Smooth muscle cell (in vitro differentiated cells): Measurements from ENCODE around the gene TMEM151B. TPM values are rescaled to one million over a fixed set of nuclear protein-coding genes. Genes with fewer than 3 reads are reported as not detected.

Experiments
- DNase-seq: peaks from one replicate; lab custom pipeline; 2025; ENCODE audit not compliant: unreplicated experiment; lab: John Stamatoyannopoulos, UW
- H2AFZ ChIP-seq: fragments of 200-600 bp; sonication (generic); 2 replicates; pipeline ENCODE4 v1.6.0; 2016; ENCODE audit warnings: antibody characterized with exemption, low read depth, mild to moderate bottlenecking
- H3F3A ChIP-seq: fragments of 200-600 bp; sonication (generic); 2 replicates; pipeline ENCODE4 v1.6.0; 2017; ENCODE audit warnings: antibody characterized with exemption, low read depth
- H3K27ac ChIP-seq: fragments of 200-600 bp; sonication (generic); 2 replicates; pipeline ENCODE4 v1.5.1; 2016; ENCODE audit warnings: low read depth, mild to moderate bottlenecking
- H3K27me3 ChIP-seq: fragments of 200-600 bp; sonication (generic); 2 replicates; pipeline ENCODE4 v1.6.1; 2016; ENCODE audit warnings: low read depth, mild to moderate bottlenecking
- H3K36me3 ChIP-seq: fragments of 200-600 bp; sonication (generic); 2 replicates; pipeline ENCODE4 v1.5.1; 2016; ENCODE audit warnings: low read depth
- H3K4me1 ChIP-seq: fragments of 200-600 bp; sonication (generic); 2 replicates; pipeline ENCODE4 v1.5.1; 2016; ENCODE audit warnings: low read depth
- H3K4me2 ChIP-seq: fragments of 200-600 bp; sonication (generic); 2 replicates; pipeline ENCODE4 v1.6.0; 2016; ENCODE audit warnings: mild to moderate bottlenecking
- H3K4me3 ChIP-seq: fragments of 200-600 bp; sonication (generic); 2 replicates; pipeline ENCODE4 v1.5.1; 2016; ENCODE audit warnings: mild to moderate bottlenecking
- H3K79me2 ChIP-seq: fragments of 200-600 bp; sonication (generic); 2 replicates; pipeline ENCODE4 v1.6.0; 2016; ENCODE audit warnings: low read depth, mild to moderate bottlenecking
- H3K9ac ChIP-seq: fragments of 200-600 bp; sonication (generic); 2 replicates; pipeline ENCODE4 v1.6.0; 2016; ENCODE audit warnings: low read depth
- H3K9me3 ChIP-seq: fragments of 200-600 bp; sonication (generic); replicated peaks from 2 replicates; pipeline ENCODE4 v1.5.1; 2016; ENCODE audit warnings: low read depth
- H4K20me1 ChIP-seq: fragments of 200-600 bp; sonication (generic); 2 replicates; pipeline ENCODE4 v1.6.0; 2016; ENCODE audit warnings: low read depth
- WGBS: methylation state at CpG from one replicate; pipeline ENCODE4 v1.1.7; 2016; ENCODE audit warnings: low lambda C conversion rate; 5-methylcytosine and 5-hydroxymethylcytosine counted together
- polyA plus RNA-seq: library from polyadenylated mRNA; unstranded; fragments of >200 nt; fragmentation: Nextera tagmentation; extraction: Ambion mirVana; gene quantifications from 2 replicates; pipeline ENCODE4 v1.2.1, GENCODE V29; 2016
- total RNA-seq: library from RNA; depleted of rRNA; stranded (reverse); fragments of >200 nt; gene quantifications from 2 replicates; pipeline ENCODE4 v1.2.3, GENCODE V29; 2014
- TF ChIP-seq, protein P1 (sequence below): fragments of 200-600 bp; sonication (generic); IDR thresholded peaks from 2 replicates; pipeline ENCODE4 v1.5.1; 2017; ENCODE audit warnings: borderline replicate concordance, mild to moderate bottlenecking, antibody characterized with exemption; ENCODE audit not compliant: insufficient read depth, poor library complexity, severe bottlenecking

TMEM151B gene
- total and polyA plus RNA-seq, 2 experiments from 2014 or later, result not detected

DNA sequence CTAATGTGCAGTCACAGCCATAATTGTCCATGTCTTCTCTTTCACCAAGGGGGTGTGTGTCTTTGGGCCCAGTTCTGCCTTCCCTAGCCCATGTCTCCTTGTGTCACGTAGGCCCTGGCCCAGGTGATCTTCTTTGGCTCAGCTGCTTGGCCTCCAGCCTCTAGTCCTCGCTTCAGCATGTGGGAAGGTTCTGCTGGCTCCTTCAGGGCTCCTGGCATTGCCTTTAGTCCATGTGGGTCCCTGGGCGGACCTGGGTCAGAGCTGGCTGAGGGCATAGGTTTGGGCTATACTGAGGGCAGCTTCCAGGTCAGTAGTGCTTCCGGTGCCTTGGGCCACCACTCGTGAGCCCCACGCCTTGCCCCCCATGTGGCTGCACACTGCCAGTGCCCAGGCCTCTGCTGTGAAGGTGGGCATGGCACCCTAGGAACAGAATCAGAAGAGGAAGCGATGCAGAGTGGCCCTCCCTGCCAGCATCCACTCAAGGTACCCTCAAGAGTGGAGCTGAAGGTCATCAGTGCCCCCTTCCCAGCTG is 30.1 kb downstream of the TMEM151B start:
- 85% methylated on average over 7 of the region's 7 CpGs for WGBS
- no peak for DNase-seq
- TF ChIP-seq, protein P1, sequence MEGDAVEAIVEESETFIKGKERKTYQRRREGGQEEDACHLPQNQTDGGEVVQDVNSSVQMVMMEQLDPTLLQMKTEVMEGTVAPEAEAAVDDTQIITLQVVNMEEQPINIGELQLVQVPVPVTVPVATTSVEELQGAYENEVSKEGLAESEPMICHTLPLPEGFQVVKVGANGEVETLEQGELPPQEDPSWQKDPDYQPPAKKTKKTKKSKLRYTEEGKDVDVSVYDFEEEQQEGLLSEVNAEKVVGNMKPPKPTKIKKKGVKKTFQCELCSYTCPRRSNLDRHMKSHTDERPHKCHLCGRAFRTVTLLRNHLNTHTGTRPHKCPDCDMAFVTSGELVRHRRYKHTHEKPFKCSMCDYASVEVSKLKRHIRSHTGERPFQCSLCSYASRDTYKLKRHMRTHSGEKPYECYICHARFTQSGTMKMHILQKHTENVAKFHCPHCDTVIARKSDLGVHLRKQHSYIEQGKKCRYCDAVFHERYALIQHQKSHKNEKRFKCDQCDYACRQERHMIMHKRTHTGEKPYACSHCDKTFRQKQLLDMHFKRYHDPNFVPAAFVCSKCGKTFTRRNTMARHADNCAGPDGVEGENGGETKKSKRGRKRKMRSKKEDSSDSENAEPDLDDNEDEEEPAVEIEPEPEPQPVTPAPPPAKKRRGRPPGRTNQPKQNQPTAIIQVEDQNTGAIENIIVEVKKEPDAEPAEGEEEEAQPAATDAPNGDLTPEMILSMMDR, result no peak
- Histone ChIP-seq H3K27ac (no peak overlapping the region), H3K4me3 (no peak overlapping the region), H3K4me2 (no peak overlapping the region), H3K27me3 (peaks cover 38% of the 10 kb centered on the region), H3K9ac (no peak overlapping the region), H3K9me3 (no peaks in the 10 kb centered on the region), H4K20me1 (no peaks in the 10 kb centered on the region), H2AFZ (no peak overlapping the region), H3F3A (no peaks in the 10 kb centered on the region), H3K36me3 (no peaks in the 10 kb centered on the region), H3K79me2 (no peaks in the 10 kb centered on the region), H3K4me1 (peaks cover 4% of the 10 kb centered on the region)

DNA sequence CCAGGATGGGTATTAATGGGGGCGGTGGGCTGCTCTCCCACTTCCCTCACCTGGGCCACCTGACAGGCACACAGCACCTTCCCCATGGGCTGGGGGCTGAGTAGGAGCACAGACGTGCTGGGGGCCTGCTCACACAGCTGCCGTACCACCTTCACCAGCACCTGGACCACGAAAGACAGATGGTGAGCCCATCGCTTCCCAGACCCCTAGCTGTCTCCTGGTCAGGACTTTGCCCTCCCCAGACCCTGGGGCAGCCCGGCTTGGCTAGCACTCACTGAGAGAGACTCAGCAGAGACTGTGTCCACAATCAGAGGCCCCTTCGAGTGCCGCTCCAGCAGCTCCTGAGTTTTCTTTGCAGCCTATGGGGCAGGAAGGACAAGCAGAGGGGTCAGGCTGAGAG is 30.9 kb downstream of the TMEM151B start:
- no peak overlapping the region for H3K4me3 ChIP-seq
- no peak overlapping the region for H3K27ac ChIP-seq
- H3K4me2 ChIP-seq, result no peak overlapping the region
- no peak overlapping the region for H2AFZ ChIP-seq
- WGBS, result over 99% methylated on average over 8 of the region's 8 CpGs
- H3K9ac ChIP-seq, result no peak overlapping the region
- TF ChIP-seq, protein P1, result no peak
- no peaks in the 10 kb centered on the region for H4K20me1 ChIP-seq
- H3K4me1 ChIP-seq, result peaks cover 4% of the 10 kb centered on the region
- H3K36me3 ChIP-seq, result no peaks in the 10 kb centered on the region
- no peaks in the 10 kb centered on the region for H3K79me2 ChIP-seq
- no peak for DNase-seq
- H3F3A ChIP-seq, result no peaks in the 10 kb centered on the region
- peaks cover 30% of the 10 kb centered on the region for H3K27me3 ChIP-seq
- H3K9me3 ChIP-seq, result no peaks in the 10 kb centered on the region

DNA sequence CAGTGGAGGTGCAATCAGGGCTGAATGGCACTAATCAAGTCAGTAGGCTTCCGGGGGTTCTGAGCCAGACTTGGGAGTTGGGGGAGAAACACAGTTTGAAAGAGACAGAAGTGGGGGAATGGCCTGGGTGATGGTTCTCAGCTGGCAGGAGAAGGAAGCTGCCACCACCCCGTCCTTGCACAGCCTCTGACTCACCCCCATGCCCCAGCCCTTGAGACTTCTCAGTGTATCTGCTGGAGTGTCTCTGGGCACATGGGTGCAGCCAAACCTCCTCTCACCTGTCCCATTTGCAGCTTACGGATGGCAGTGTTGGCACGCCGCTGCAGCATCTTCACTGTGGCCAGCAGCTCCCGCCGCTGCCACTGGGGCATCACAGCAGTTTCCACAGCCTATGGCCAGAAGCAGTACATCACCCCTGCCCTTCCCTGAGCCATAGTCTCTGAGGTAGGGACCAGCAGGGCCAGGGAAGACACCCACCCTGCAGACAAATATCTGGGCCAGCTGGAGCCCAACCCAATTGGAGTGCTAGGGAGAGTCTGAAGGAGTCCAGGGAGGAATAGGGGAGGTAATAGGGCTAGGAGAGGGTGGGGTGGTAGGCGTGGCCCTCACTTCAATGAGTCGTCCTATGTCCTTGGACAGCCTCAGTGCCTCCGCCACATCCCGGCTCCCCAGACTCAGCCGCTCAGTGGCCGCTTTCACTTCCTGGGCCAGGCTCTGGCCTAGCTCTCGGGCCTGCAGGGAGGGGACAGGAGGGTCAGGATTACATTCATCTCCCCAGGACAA is 31.7 kb downstream of the TMEM151B start:
- no peaks in the 10 kb centered on the region for H4K20me1 ChIP-seq
- peaks cover 22% of the 10 kb centered on the region for H3K27me3 ChIP-seq
- H3F3A ChIP-seq, result no peaks in the 10 kb centered on the region
- H3K4me2 ChIP-seq, result no peak overlapping the region
- 97% methylated on average over 14 of the region's 14 CpGs for WGBS
- no peak overlapping the region for H3K27ac ChIP-seq
- H3K9ac ChIP-seq, result no peak overlapping the region
- no peak for DNase-seq
- no peak overlapping the region for H3K4me3 ChIP-seq
- no peaks in the 10 kb centered on the region for H3K36me3 ChIP-seq
- peaks cover 4% of the 10 kb centered on the region for H3K4me1 ChIP-seq
- no peak overlapping the region for H2AFZ ChIP-seq
- H3K9me3 ChIP-seq, result no peaks in the 10 kb centered on the region
- TF ChIP-seq, protein P1, result no peak
- no peaks in the 10 kb centered on the region for H3K79me2 ChIP-seq
